ENCODE data around the gene ESPN.

ESPN gene

GRCh38 chr1:6507461-6507911 lies 82.9 kb downstream of the ESPN start:
- Histone ChIP-seq H3K9ac (no peak overlapping the region), H3K27ac (no peak overlapping the region)

GRCh38 chr1:6508154-6508815 lies 83.7 kb downstream of the ESPN start:
- H3K9ac ChIP-seq: no peak overlapping the region
- H3K27ac ChIP-seq: no peak overlapping the region
- H3K36me3 ChIP-seq (ENCODE audit: control insufficient read depth, insufficient read depth, low read length): no peaks in the 10 kb centered on the region
- no peak overlapping the region for H3K4me3 ChIP-seq (ENCODE audit: low read depth, low read length)
- H3K79me2 ChIP-seq: no peaks in the 10 kb centered on the region
- TF ChIP-seq CTCF (IDR thresholded peaks at IDR 0.05): no peak
- H3K9me3 ChIP-seq (ENCODE audit: control insufficient read depth, low read length): no peaks in the 10 kb centered on the region
- H2AFZ ChIP-seq: no peak overlapping the region
- H3K4me1 ChIP-seq: no peaks in the 10 kb centered on the region
- no peak overlapping the region for H3K4me2 ChIP-seq (ENCODE audit: low read length)
- no peaks in the 10 kb centered on the region for H3K27me3 ChIP-seq (ENCODE audit: control insufficient read depth, insufficient read depth, low read length)

More at GRCh38 chr1:6507461-6507911, 82.9 kb downstream of the ESPN start:
- Histone ChIP-seq H3K4me2 (ENCODE audit: low read length) (no peak overlapping the region), H3K36me3 (ENCODE audit: control insufficient read depth, insufficient read depth, low read length) (no peaks in the 10 kb centered on the region), H2AFZ (no peak overlapping the region), H3K27me3 (ENCODE audit: control insufficient read depth, insufficient read depth, low read length) (no peaks in the 10 kb centered on the region), H3K79me2 (no peaks in the 10 kb centered on the region), H3K9me3 (ENCODE audit: control insufficient read depth, low read length) (no peaks in the 10 kb centered on the region), H3K4me1 (no peaks in the 10 kb centered on the region), H3K4me3 (ENCODE audit: low read depth, low read length) (no peak overlapping the region)
- TF ChIP-seq CTCF (IDR thresholded peaks at IDR 0.05): no peak

GRCh38 chr1:6508816-6509189 lies 84.2 kb downstream of the ESPN start:
- Histone ChIP-seq H3K36me3 (ENCODE audit: control insufficient read depth, insufficient read depth, low read length) (no peaks in the 10 kb centered on the region), H3K4me2 (ENCODE audit: low read length) (no peak overlapping the region), H3K4me1 (no peaks in the 10 kb centered on the region), H3K4me3 (ENCODE audit: low read depth, low read length) (no peak overlapping the region), H3K9ac (no peak overlapping the region), H2AFZ (no peak overlapping the region), H3K27me3 (ENCODE audit: control insufficient read depth, insufficient read depth, low read length) (no peaks in the 10 kb centered on the region), H3K79me2 (no peaks in the 10 kb centered on the region), H3K27ac (no peak overlapping the region), H3K9me3 (ENCODE audit: control insufficient read depth, low read length) (no peaks in the 10 kb centered on the region)
- TF ChIP-seq CTCF (IDR thresholded peaks at IDR 0.05): no peak

- Histone ChIP-seq H3K27me3 (ENCODE audit: control insufficient read depth, insufficient read depth, low read length) (no peaks in the 10 kb centered on the region), H3K9ac (no peak overlapping the region), H3K4me3 (ENCODE audit: low read depth, low read length) (no peak overlapping the region), H2AFZ (no peak overlapping the region), H3K9me3 (ENCODE audit: control insufficient read depth, low read length) (no peaks in the 10 kb centered on the region), H3K36me3 (ENCODE audit: control insufficient read depth, insufficient read depth, low read length) (no peaks in the 10 kb centered on the region), H3K4me1 (no peaks in the 10 kb centered on the region), H3K4me2 (ENCODE audit: low read length) (no peak overlapping the region), H3K27ac (no peak overlapping the region), H3K79me2 (no peaks in the 10 kb centered on the region)
- TF ChIP-seq CTCF (IDR thresholded peaks at IDR 0.05): no peak
Observed at GRCh38 chr1:6509220-6509918, 84.8 kb downstream of the ESPN start.

- Histone ChIP-seq H3K27ac (no peak overlapping the region), H3K9me3 (ENCODE audit: control insufficient read depth, low read length) (no peaks in the 10 kb centered on the region), H3K79me2 (no peaks in the 10 kb centered on the region)
Observed at GRCh38 chr1:6509919-6510291, 85.3 kb downstream of the ESPN start.

More at GRCh38 chr1:6509919-6510291, 85.3 kb downstream of the ESPN start:
- TF ChIP-seq CTCF (IDR thresholded peaks at IDR 0.05): no peak
- no peak overlapping the region for H3K4me2 ChIP-seq (ENCODE audit: low read length)
- no peaks in the 10 kb centered on the region for H3K4me1 ChIP-seq
- no peak overlapping the region for H2AFZ ChIP-seq
- H3K4me3 ChIP-seq (ENCODE audit: low read depth, low read length): no peak overlapping the region
- no peaks in the 10 kb centered on the region for H3K27me3 ChIP-seq (ENCODE audit: control insufficient read depth, insufficient read depth, low read length)
- no peaks in the 10 kb centered on the region for H3K36me3 ChIP-seq (ENCODE audit: control insufficient read depth, insufficient read depth, low read length)
- no peak overlapping the region for H3K9ac ChIP-seq

Measured in parathyroid adenoma (tissue), 2 donors.